Stimulated activated CD4-positive, alpha-beta T cell treated with anti-CD3 and anti-CD28 coated beads, Interleukin-12 subunit alpha, Interleukin-12 subunit beta, amount 100 ng/mL, for 24 hours (primary cell): ENCODE results near the gene PHRF1.
A peak's percentile ranks its signal among the peaks of the same experiment; 100 is the strongest.

Experiments used
- DNase-seq, 2 experiments: peaks; one replicate each; pipeline ENCODE4 v3.0.0-alpha.2; 2020; ENCODE audit warnings: low read depth in 2 of 2

The PHRF1 gene

GRCh38 chr11:575996-576768 is at the start of gene PHRF1:
TSS of gene PHRF1 (plus strand) at chr11:576470. CDS start at chr11:581513, 5,043 bp downstream.
- DNase-seq = peak; percentile 88 to 92

GRCh38 chr11:528166-528814 is 48.0 kb upstream of the PHRF1 start:
- no peak for DNase-seq

GRCh38 chr11:528815-529727 is 47.2 kb upstream of the PHRF1 start:
- no peak for DNase-seq

GRCh38 chr11:529728-530411 is 46.4 kb upstream of the PHRF1 start:
- DNase-seq = no peak

- no peak for DNase-seq
These were observed 45.1 kb upstream of the PHRF1 start for GRCh38 chr11:530960-531831.

GRCh38 chr11:531919-532526 is 44.2 kb upstream of the PHRF1 start:
- no peak for DNase-seq

GRCh38 chr11:532527-532985 is 43.7 kb upstream of the PHRF1 start:
- no peak for DNase-seq

GRCh38 chr11:532986-533585 is 43.2 kb upstream of the PHRF1 start:
- no peak for DNase-seq

- DNase-seq = no peak
These were observed 42.5 kb upstream of the PHRF1 start for GRCh38 chr11:533586-534395.

GRCh38 chr11:534396-535209 is 41.7 kb upstream of the PHRF1 start:
- no peak for DNase-seq

- no peak for DNase-seq
These were observed 41.1 kb upstream of the PHRF1 start for GRCh38 chr11:535210-535518.

- DNase-seq = peak; percentile 90 to 93
These were observed 40.5 kb upstream of the PHRF1 start, which contains the start of gene HRAS for GRCh38 chr11:535519-536454. TSS of gene HRAS (minus strand) at chr11:535576.

GRCh38 chr11:536841-537621 is 39.2 kb upstream of the PHRF1 start, which contains the start of gene LRRC56:
TSS of gene LRRC56 (plus strand) at chr11:537527. CDS start at chr11:540685, 3,158 bp downstream.
- DNase-seq = peak; percentile 79 to 87

- DNase-seq = no peak
These were observed 38.4 kb upstream of the PHRF1 start for GRCh38 chr11:537622-538430.

- DNase-seq = no peak
These were observed 37.7 kb upstream of the PHRF1 start for GRCh38 chr11:538431-539051.
